DMS 273 treated with DMSO at 0.1 percent for 48 hours (cell line): Measurements from ENCODE around the gene EFTUD2.

Experiments used
- DNase-seq: peaks from one replicate; lab custom pipeline; 2025; lab: John Stamatoyannopoulos, UW

EFTUD2 gene

GRCh38 chr17:44887971-44888954, 11.0 kb downstream of the EFTUD2 start:
- no peak for DNase-seq

DNA sequence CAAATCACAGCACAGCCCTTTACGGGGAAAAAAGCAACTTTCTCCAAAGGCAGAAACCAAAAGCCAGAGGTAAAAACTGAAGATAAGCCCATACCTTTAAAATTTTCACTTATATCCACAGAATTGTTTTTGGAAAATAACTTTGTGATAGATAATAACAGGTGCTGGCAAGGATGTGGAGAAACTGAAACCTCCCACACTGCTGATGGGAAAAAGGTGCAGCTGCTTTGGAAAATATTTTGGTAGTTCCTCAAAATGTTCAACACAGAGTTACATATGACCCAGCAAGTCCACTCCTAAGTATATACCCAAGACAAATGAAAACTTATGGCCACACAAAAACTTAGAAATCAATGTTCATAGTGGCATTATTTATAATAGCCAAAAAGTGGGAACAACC, 12.2 kb downstream of the EFTUD2 start:
- DNase-seq = no peak

DNA sequence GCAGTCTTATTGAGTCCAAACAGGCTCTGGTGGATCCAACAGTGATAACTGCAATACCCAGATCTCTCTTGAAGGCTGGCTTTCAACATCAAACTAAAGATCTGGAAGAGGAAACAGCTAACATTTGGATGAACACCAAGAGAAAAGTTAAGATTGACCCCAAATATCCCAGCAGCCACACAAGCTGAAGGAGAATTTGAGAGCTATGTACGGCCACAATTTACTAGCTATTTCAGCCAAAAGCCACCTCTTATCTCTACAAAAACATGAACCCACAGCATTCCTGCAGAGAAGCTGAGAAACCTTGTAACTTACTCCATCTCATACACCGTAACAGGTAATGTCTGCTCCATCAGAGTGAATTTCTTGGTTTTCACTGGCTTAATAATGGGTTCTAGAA, 14.3 kb downstream of the EFTUD2 start:
- DNase-seq = no peak

GRCh38 chr17:44881145-44881544, 18.1 kb downstream of the EFTUD2 start:
- no peak for DNase-seq

DNA sequence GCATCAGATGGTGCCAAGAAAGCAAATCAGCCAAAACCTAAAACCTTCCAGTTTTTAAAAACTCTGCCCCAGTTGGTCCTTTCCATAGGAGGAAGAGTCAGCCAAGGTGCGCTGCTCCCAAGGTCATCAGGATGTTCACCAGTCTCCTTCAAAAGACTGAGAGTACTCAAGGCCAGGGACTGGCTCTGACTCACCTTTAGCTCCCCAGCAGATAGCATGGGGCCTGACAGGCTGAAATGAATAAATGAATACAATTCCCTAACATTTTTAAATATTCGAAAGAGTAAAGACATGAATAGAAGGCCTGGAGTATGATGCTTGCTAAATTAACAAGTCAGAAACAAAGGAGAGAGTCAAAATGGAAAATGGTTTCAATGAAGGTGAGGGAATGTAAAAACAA, 19.2 kb downstream of the EFTUD2 start:
- no peak for DNase-seq

- DNase-seq = no peak
These were observed 19.9 kb downstream of the EFTUD2 start for GRCh38 chr17:44879376-44879775.

GRCh38 chr17:44878627-44879221, 20.5 kb downstream of the EFTUD2 start:
- DNase-seq = no peak

DNA sequence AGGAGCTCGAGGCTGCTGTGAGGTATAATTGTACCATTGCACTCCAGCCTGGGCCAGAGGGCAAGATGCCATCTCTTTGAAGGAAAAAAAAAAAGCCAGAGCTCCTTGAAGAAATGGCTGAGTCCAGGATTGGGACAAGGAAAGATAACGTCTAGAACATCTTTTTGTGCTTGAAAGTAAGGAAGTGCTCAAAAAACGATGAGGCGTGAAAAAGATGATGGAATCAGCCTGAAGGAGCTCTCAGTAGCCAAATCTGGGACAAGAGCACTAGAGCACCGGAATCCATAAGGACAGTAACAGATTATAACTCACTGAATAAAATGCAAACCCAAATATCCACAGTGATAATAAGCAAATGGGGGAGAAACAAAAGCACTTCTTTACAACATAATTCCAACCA, 22.1 kb downstream of the EFTUD2 start:
- DNase-seq = no peak

DNA sequence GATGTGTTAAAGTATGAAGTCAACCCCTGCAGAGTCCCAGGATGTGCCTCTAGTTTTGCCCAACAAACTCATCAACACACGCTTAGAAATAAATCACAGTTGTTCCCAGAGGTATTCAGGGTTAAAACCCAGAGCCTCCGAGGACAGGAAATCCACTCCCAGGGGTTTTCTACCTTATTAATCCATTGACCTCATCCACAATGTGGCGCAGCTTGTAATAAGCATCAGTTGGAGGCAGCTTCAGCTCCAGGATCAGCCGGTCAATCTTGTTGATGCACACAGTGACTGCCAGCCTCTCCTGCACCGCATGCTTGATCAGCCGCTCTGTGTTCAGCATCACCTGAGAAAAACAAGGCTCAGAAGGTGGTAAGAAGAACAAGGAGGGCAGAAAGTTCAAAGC, 23.5 kb downstream of the EFTUD2 start:
- no peak for DNase-seq

DNA sequence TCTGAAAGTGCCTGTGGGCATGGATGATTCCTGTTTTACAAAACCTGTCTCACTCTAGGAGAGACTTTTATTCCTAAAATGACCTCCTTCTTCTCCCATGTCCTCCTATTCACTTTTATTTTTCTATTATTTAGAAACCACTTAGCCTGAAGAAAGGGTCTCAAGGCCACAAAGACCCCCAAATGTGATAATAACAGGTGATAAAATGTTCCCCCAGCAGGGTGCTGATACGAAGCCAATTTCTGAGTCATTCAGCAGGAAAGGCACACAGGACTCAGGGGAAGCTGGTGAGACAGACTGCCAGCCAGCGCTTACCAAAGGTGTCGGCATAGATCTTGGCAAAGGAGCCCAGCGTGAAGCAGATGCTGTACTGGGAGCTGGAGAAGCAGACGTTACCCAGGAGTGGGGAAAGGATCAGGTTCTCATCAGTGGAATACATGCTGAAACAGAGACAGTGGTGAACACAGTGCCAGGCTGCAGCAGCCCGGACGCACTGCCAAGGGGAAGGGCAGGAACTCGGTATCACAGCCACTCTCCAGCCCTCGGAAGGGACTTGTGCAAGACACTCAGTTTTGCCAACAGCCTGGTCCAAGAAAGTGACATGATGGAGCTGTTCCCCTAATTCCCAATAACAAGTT, 27.0 kb downstream of the EFTUD2 start:
- peak; percentile 66 for DNase-seq

DNA sequence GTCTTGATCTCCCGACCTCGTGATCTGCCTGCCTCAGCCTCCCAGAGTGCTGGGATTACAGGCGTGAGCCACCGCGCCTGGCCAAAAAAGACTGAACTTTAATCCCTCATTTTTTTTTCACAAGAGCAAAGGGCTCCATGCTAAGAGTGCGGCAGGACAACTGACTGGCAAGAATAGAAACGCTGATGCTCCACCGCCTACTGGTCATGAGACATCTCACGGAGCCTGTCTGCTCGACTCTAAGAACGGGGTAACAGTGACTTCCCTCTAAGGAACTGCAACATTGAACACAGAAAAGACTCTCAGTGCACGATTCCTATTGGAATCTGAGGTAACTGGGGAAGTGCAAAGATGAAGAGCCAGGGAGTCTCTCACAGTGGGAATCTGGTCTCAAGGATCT, 27.7 kb downstream of the EFTUD2 start:
- no peak for DNase-seq

DNA sequence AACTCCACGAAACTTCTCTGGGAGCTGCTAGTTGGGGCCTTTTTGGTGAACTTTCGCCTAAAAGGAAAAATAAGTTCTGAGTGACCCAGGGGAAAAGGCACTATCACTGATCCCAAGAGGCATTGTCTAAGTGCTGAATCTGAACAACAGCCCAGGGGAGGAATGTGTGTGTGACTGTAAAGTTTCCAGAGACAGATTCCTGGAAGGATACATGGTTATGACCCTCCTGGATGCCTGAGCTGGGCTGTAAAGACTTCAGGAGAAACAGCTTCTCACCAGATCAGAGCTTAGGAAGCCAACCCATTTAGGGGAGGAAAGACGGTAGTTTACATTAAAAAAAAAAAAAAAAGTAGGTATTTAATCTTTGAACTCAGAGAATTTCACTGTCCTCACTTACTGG, 31.4 kb downstream of the EFTUD2 start:
- no peak for DNase-seq

DNA sequence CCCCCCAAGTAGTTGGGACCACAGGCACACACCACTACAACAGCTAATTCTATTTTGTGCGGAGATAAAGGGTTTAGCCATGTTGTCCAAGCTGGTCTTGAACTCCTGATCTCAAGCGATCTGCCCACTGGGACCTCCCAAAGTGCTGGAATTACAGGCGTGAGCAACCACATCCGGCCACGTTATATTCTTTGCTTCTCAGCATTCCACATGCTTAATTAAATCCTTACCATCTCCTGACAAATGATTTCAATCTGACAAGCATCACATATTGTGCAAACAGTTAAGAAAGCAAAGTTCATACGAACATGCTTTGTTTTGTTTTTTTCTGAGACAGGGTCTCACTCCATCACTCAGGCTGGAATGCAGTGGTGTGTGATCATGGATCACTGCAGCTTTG, 33.3 kb downstream of the EFTUD2 start:
- no peak for DNase-seq

- DNase-seq = peak; percentile 26
These were observed 34.0 kb downstream of the EFTUD2 start for GRCh38 chr17:44865231-44865660.

GRCh38 chr17:44864831-44865230, 34.4 kb downstream of the EFTUD2 start:
- DNase-seq = no peak

DNA sequence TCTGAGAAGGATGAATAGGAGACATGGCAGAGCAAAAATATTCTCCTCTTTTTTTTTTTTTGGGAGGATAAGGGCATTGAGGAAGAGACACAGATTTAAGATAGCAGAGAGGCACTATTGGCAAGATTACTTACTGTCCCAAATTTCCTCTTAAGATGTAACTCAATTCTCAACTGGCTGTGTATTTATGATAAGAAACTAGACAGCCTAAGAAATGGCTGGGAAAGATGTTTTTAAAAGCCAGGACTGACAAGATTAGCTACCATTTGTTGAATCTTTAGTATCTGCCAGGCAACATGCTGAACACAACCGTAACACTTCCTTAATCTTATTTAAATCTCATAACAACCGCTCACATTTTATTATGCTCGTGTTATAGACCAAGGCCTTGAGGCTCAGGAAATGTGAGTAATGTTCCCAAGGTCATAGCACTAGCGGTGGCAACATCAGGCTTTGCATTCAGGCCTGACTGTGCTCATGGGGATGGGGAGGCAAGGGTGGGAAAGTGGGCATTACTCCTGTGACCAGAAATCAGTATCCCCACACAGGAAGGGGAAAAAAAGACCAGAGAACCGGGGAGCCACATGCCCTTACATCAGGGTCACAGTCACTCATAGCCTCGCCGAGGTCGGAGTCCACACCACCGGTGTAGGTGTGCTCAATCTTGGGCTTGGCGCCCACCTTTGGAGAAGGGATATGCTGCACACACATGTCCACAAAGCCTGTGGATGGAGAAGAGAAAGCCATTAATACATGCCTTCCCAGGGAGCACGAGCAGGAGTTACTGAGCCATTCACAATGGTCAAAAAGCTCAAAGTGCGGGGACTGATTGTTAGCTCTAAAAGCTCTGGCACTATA, 36.0 kb downstream of the EFTUD2 start:
- DNase-seq = no peak

GRCh38 chr17:44862278-44862914, 36.8 kb downstream of the EFTUD2 start:
- DNase-seq = no peak

GRCh38 chr17:44859701-44860100, 39.5 kb downstream of the EFTUD2 start:
- DNase-seq = no peak

- DNase-seq = no peak
These were observed 45.1 kb downstream of the EFTUD2 start for GRCh38 chr17:44854192-44854591.

DNA sequence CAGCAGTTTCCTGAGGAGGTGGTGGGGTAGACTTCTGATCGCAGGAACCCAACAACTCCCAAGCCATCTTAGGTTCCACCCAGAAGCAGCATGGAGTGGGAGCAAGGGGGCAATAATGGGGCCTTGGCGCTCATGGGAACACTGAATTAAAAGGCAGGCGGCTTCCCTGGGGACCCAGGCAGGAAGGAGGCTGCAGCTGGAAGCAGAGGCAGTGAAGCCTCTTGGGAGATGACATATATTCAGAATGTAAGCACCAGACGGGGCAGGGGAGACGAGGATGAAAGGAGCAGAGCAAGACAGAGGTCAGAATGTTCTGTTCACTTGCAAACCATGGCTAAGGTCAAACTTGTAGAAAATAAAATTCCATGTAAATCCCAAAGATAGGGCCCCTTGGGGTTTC, 48.6 kb downstream of the EFTUD2 start:
- no peak for DNase-seq

- DNase-seq = no peak
These were observed 49.2 kb downstream of the EFTUD2 start for GRCh38 chr17:44850025-44850424.
